Uterus (tissue), 2 donors: ENCODE measurements around the gene PLXNB1.

Experiments used
- CTCF ChIP-seq, 4 experiments: fragments of 200-600 bp in 2 of 4; fragments of 450-650 bp in 2 of 4; sonication (generic) in 2 of 4; IDR thresholded peaks; one replicate each; pipeline ENCODE4 v1.5.1; 2016 to 2019; ENCODE audit warnings: antibody characterized with exemption in 4 of 4, mild to moderate bottlenecking in 2 of 4, moderate library complexity in 1 of 4
- POLR2A ChIP-seq, 2 donors: fragments of 450-650 bp; IDR thresholded peaks; one replicate each; pipeline ENCODE4 v1.6.1; 2016; ENCODE audit warnings: antibody characterized with exemption in 2 of 2, mild to moderate bottlenecking in 1 of 2, moderate library complexity in 1 of 2

GRCh38 chr3:48435774-48436476 lies 6.0 kb upstream of the PLXNB1 start:
- peak; percentile 98 to 100 (median 99) for TF ChIP-seq CTCF (IDR thresholded peaks at IDR 0.05)
- peak in 1 of 2 donors; percentile 27 for TF ChIP-seq POLR2A (IDR thresholded peaks at IDR 0.05)
